NB4 (cell line): ENCODE results near the gene ERI3.

Experiments used
- DNase-seq: peaks from one replicate; pipeline ENCODE4 v3.0.0; 2010; ENCODE audit warnings: low read depth
- H3K4me3 ChIP-seq: one replicate; pipeline ENCODE4 v1.5.1; 2011; ENCODE audit warnings: mild to moderate bottlenecking, low read depth, low read length, moderate library complexity
- CTCF ChIP-seq: IDR thresholded peaks from one replicate; pipeline ENCODE4 v1.5.1; 2012; ENCODE audit warnings: low read depth, low read length
- MAX ChIP-seq: IDR thresholded peaks from 2 replicates; pipeline ENCODE4 v1.6.1; 2011; ENCODE audit warnings: low read depth, low read length
- MYC ChIP-seq: IDR thresholded peaks from 2 replicates; pipeline ENCODE4 v1.6.1; 2011; ENCODE audit warnings: low read depth, low read length
- POLR2A ChIP-seq: IDR thresholded peaks from 2 replicates; pipeline ENCODE4 v1.6.1; 2011; ENCODE audit warnings: mild to moderate bottlenecking; ENCODE audit not compliant: insufficient read length; ENCODE audit errors: extremely low read depth

Gene ERI3

GRCh38 chr1:44347280-44347679 lies 7.8 kb downstream of the ERI3 start:
- no peak for DNase-seq
- TF ChIP-seq MAX (no peak), POLR2A (no peak), MYC (no peak), CTCF (no peak)
- no peak overlapping the region for H3K4me3 ChIP-seq

- no peak for TF ChIP-seq POLR2A
- TF ChIP-seq MYC: no peak
- TF ChIP-seq MAX: no peak
- no peak overlapping the region for H3K4me3 ChIP-seq
These were observed 8.2 kb downstream of the ERI3 start for GRCh38 chr1:44346878-44347277.

GRCh38 chr1:44346184-44346583 lies 8.9 kb downstream of the ERI3 start:
- no peak overlapping the region for H3K4me3 ChIP-seq
- no peak for DNase-seq
- TF ChIP-seq MAX (no peak), MYC (no peak), POLR2A (no peak), CTCF (no peak)

More at GRCh38 chr1:44346878-44347277, 8.2 kb downstream of the ERI3 start:
- DNase-seq: no peak

GRCh38 chr1:44345187-44345775 lies 9.8 kb downstream of the ERI3 start:
- no peak for TF ChIP-seq POLR2A
- H3K4me3 ChIP-seq: no peak overlapping the region
- DNase-seq: no peak

GRCh38 chr1:44339731-44340130 lies 15.3 kb downstream of the ERI3 start:
- TF ChIP-seq CTCF (no peak), MYC (no peak), MAX (no peak), POLR2A (no peak)
- H3K4me3 ChIP-seq: no peak overlapping the region
- no peak for DNase-seq

GRCh38 chr1:44338136-44338535 lies 16.9 kb downstream of the ERI3 start:
- no peak overlapping the region for H3K4me3 ChIP-seq
- DNase-seq: no peak

More at GRCh38 chr1:44338136-44338535, 16.9 kb downstream of the ERI3 start:
- TF ChIP-seq CTCF (no peak), MAX (no peak)
